ENCODE results near the gene UFSP1. TPM values are rescaled to one million over a fixed set of nuclear protein-coding genes. Genes with fewer than 3 reads are reported as not detected.

The UFSP1 gene
- total RNA-seq, 6 donors from 2014 or later: 0.55 to 8.5 (median 4.8) TPM; not detected in 1

DNA sequence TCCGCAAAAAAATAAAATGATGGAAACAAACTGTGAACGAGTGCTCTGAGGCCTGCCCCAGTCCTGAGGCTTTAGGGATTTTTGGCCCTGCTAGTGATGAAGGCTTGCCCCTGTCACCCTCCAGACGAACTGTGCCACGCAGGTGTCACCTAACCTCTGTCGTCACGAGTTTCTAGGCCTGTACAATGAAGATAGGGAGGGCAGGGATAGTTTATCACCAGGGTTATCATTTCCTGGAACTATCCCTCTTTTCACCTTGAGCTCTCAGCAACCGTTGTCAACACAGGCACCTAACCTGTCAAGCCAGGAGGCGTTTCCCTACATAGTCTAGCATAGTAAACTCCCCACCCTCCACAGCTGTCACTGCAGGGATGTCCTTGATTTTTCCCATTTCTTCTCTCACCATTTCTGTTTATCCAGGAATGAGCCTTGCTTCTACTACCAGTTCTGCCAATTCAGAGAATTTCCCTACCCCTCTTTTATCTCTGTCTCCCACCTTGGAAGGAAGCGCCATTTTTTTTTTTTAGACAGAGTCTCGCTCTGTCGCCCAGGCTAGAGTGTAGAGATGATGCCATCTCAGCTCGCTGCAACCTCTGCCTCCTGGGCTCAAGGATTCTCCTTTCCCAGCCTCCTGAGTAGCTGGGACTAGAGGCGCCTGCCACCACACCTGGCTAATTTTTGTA, 8.4 kb upstream of the UFSP1 start:
- no peak for ATAC-seq (ENCODE audit: low FRiP score in 2 of 2)
- TF ChIP-seq, protein P1, sequence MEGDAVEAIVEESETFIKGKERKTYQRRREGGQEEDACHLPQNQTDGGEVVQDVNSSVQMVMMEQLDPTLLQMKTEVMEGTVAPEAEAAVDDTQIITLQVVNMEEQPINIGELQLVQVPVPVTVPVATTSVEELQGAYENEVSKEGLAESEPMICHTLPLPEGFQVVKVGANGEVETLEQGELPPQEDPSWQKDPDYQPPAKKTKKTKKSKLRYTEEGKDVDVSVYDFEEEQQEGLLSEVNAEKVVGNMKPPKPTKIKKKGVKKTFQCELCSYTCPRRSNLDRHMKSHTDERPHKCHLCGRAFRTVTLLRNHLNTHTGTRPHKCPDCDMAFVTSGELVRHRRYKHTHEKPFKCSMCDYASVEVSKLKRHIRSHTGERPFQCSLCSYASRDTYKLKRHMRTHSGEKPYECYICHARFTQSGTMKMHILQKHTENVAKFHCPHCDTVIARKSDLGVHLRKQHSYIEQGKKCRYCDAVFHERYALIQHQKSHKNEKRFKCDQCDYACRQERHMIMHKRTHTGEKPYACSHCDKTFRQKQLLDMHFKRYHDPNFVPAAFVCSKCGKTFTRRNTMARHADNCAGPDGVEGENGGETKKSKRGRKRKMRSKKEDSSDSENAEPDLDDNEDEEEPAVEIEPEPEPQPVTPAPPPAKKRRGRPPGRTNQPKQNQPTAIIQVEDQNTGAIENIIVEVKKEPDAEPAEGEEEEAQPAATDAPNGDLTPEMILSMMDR (IDR thresholded peaks at IDR 0.05): no peak
- TF ChIP-seq EP300 (IDR thresholded peaks at IDR 0.05) (no peak), POLR2A (IDR thresholded peaks at IDR 0.05) (no peak), POLR2AphosphoS5 (IDR thresholded peaks at IDR 0.05) (no peak)
- H3K27ac ChIP-seq: no peak overlapping the region
- 66 to 71% methylated on average over 13 of the region's 13 CpGs for whole genome bisulfite sequencing, 2 donors
- no peak for DNase-seq
- no peak overlapping the region for H3K4me3 ChIP-seq
- H3K27me3 ChIP-seq: peaks cover 0 to 31% (median 20%) of the 10 kb centered on the region in 4 donors
- H3K36me3 ChIP-seq: no peaks in the 10 kb centered on the region
- no peaks in the 10 kb centered on the region for H3K9me3 ChIP-seq
- peaks cover 23 to 30% (median 28%) of the 10 kb centered on the region in 4 donors for H3K4me1 ChIP-seq

DNA sequence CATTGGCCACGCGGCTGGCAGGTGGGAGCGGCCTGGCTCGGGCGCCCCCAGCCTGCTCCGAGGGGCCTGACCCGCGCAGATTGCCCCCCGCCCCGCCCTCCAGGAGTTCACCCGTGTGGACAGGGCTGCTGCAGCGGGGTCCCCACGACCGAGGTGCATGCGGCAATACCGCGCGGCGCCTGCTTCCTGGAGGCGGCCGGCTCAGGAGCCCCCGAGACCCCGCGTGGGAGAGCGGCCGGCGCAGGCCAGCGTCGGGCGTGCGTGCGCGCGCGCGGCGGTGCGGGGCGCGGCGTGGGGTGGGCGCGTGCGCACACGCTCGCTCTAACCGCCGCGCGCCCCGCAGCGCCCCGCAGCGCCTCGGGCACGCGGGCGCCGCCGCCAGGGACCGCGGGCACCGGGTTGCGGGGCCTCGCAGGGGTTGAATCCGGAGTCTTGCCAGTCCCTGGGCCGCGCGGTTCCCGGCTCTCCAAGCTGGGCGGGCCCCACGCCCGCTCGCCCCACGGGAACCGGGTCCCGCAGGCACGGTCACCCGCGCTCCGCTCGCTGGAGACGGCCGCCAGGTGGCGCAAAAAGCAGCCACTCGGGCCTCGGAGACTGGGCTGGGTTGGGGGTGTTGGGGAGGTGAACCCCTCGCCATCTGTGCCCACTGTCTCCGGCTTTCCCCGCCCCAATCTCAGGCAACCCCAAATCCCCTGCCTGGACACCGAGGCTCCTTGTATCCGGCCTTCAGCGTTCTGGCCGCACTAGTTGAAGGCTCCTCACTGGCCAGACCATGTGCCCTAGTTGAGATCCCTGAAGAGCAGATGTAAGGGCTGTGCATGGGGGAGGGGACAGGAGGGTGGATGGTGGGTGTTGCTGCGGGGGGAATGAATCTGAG, 7.5 kb upstream of the UFSP1 start:
- TF ChIP-seq EP300 (IDR thresholded peaks at IDR 0.05): no peak
- TF ChIP-seq, protein P1 (IDR thresholded peaks at IDR 0.05): peak; percentile 65 to 92 (median 86)
- peaks cover 0 to 31% (median 20%) of the 10 kb centered on the region in 4 donors for H3K27me3 ChIP-seq
- H3K9me3 ChIP-seq: no peaks in the 10 kb centered on the region
- peak overlapping the region in 3 of 4 donors; percentile 35 to 53 (median 50) for H3K4me3 ChIP-seq
- WGBS, 2 donors: 1 to 2% methylated on average over 18 to 52 of the region's 95 CpGs
- H3K36me3 ChIP-seq: no peaks in the 10 kb centered on the region
- H3K27ac ChIP-seq: no peak overlapping the region
- DNase-seq: peak in 1 of 2 donors; percentile 93
- peaks cover 23 to 30% (median 28%) of the 10 kb centered on the region in 4 donors for H3K4me1 ChIP-seq
- peak; percentile 19 to 59 for ATAC-seq (ENCODE audit: low FRiP score in 2 of 2)

DNA sequence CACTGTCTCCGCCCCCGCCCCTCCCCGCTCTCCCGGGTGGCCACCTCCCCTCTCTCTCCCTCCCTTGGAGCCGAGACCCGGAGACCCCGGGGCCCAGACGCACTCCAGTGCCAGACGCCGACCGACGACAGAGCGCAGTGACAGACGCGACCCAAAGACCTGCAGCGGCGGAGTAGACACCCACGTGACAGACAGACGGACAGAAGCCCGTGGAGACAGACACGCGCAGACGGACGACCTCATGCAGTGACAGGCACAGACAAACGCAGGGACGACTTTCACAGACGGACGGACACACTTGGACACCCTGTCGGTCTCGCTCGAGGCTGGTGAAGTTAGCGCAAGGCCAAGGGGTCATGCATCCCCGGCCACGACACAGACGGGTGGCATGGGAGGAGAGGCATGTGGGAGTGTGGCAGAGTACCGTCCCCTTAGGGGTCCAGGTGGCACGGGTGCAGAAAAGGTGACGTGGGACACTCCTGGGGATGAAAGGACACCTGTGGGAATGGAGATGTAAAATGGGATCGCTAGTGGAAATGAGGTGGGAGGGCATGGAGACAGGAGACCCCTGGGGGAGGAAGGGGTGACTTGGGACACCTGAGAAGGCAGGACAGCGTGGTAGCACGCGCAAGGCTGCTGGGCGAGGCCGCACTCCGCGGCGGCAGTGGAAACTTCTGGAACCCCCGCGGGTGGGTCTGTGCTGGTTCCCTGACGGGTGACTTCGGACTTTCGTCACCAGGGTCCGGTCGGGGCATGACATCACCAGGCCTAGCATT, 6.6 kb upstream of the UFSP1 start:
- ATAC-seq (ENCODE audit: low FRiP score in 2 of 2) (peak in 1 of 2 donors; percentile 4), DNase-seq (peak in 1 of 2 donors; percentile 82)
- H3K27ac ChIP-seq: no peak overlapping the region
- peaks cover 24 to 32% (median 30%) of the 10 kb centered on the region in 4 donors for H3K4me1 ChIP-seq
- H3K36me3 ChIP-seq: no peaks in the 10 kb centered on the region
- no peaks in the 10 kb centered on the region for H3K9me3 ChIP-seq
- no peak for TF ChIP-seq POLR2A (IDR thresholded peaks at IDR 0.05)
- TF ChIP-seq POLR2AphosphoS5 (IDR thresholded peaks at IDR 0.05): no peak
- no peak for TF ChIP-seq EP300 (IDR thresholded peaks at IDR 0.05)
- TF ChIP-seq, protein P1 (IDR thresholded peaks at IDR 0.05): no peak
- peak overlapping the region in 3 of 4 donors; percentile 35 to 53 (median 50) for H3K4me3 ChIP-seq
- WGBS, 2 donors: 8 to 11% methylated on average over 29 to 38 of the region's 54 CpGs
- peaks cover 0 to 31% (median 20%) of the 10 kb centered on the region in 4 donors for H3K27me3 ChIP-seq

DNA sequence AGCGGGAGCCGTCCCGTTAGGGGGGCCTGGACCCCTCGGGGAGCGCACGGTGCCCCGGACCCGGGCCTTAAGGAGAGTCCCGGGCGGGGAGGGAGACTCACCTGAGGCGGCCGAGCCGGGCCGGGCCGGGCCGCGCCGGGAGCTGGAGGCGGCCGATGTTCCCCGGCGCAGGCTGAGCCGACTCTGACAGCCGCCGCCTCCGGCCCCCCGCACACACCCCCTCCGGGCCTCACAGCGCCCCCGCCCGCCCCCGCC, 6.1 kb upstream of the UFSP1 start, which contains the start of gene ACHE:
Gene ACHE, minus strand, starts transcription at position 188 of the 255 bp plus-strand sequence. CDS start 1,656 bp downstream, outside the sequence.
- WGBS, 2 donors: no CpG with 5 or more reads among the region's 32 CpGs
- peak in 1 of 2 donors; percentile 88 for DNase-seq
- TF ChIP-seq POLR2A (IDR thresholded peaks at IDR 0.05): no peak
- TF ChIP-seq, protein P1 (IDR thresholded peaks at IDR 0.05): no peak
- no peak for TF ChIP-seq EP300 (IDR thresholded peaks at IDR 0.05)
- no peak for TF ChIP-seq POLR2AphosphoS5 (IDR thresholded peaks at IDR 0.05)
- peaks cover 29 to 37% (median 35%) of the 10 kb centered on the region in 4 donors for H3K4me1 ChIP-seq
- H3K4me3 ChIP-seq: peak within 1 kb of the TSS; percentile 35 to 53 (median 43)
- H3K27me3 ChIP-seq: peaks cover 0 to 32% (median 22%) of the 10 kb centered on the region in 4 donors
- ATAC-seq (ENCODE audit: low FRiP score in 2 of 2): peak in 1 of 2 donors; percentile 8
- H3K36me3 ChIP-seq: no peaks in the 10 kb centered on the region
- H3K27ac ChIP-seq: peak within 1 kb of the TSS in 1 of 4 donors; percentile 11
- no peaks in the 10 kb centered on the region for H3K9me3 ChIP-seq
